ENCODE results near the gene NPPA.

NPPA gene

DNA sequence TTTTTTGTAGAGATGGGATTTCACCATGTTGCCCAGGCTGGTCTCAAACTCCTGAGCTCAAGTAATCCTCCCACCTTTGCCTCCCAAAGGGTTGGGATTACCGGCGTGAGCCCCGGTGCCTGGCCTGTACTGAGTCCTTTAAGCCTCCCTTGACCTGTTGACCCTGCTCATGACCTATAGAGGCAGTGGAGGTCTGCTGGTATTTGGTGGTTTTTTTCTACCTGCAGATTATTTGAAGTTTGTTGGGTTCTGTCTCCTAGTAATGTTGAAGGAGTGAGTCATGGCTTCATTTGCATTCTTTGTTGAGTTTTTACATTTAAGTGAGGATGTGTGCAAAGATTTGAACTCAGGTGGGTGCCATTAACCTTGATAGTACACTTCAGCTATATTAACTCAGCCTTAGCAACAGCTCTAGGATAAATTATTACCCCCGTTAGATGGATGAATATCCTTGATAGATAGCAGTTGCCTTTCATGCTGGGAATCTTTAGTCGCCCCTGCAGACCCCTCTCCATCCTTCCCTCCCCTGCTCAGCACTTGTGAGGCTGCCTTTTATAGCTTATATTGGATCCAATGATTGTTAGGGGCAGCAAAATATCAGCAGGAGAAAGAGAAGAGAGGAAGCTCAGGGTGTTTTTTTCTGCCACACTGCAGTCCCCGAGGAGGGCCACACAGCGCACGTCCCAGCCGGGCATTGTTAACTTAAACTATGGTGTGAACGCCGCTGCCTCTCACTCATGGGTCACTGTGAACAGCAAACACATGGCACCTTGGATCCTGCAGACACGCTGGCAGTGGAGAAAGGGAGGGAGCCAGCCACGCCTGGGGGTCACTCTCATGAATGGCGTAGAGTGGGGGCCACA is 26.0 kb upstream of the NPPA start:
- no peak for DNase-seq

GRCh38 chr1:11872545-11872944 is 25.0 kb upstream of the NPPA start:
- no peak for DNase-seq

- no peak for DNase-seq
Measured at GRCh38 chr1:11869650-11870207, 22.1 kb upstream of the NPPA start.

GRCh38 chr1:11869104-11869503 is 21.5 kb upstream of the NPPA start:
- no peak for DNase-seq

- DNase-seq: no peak
Measured at GRCh38 chr1:11868331-11868980, 20.9 kb upstream of the NPPA start.

DNA sequence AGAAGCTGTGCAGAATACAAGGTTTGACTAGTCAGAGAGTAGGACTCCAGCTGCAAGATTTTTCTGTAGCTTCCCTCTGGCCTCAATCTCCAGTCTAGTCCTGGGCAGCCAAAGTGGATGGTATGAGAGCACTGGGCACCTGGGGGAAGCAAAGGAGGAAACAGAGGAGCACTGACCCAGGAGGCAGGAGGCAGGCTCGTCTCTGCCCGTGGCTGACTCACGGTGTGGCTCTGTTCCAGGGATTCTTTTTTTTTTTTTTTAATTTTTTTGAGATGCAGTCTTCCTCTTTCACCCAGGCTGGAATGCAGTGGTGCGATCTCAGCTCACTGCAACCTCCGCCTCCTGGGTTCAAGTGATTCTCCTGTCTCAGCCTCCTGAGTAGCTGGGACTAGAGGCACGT is 15.3 kb upstream of the NPPA start:
- no peak for DNase-seq

DNA sequence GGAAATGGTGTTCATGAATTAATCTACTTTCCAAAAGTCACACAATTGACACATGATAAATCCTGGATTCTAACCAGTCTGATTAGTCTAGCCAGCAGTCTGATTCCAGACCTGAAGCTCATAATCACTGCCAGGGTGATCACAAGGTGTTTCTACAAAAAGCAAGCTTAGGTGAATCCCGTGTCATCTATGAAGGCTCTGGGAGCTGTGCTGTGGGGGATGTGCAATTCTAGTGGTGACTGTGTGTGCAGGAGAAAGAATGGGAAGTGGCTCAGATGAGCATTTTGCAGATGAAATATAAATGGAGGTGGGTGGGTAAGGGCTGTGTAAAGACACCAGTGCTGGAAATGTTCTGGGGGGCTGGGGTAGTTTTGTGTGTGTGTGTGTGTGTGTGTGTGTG is 13.0 kb upstream of the NPPA start:
- DNase-seq: no peak

DNA sequence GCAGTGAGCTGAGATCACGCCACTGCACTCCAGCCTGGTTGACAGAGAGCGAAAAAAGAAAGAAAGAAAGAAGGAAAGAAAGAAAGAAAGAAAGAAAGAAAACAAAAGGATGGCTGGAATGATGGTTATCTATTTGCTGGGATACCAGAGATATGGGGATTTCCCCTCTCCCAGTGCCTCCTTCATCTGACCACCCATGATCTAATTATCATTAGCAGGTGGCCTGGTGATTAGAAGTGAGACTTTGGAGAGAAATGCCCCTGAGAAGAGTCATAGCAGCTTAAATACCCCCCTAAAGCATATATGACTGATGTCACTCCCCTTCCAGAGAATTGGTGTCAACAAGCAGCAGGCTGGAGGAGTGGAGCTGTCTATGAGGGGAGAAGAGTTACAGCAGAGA is 12.5 kb upstream of the NPPA start:
- no peak for DNase-seq

GRCh38 chr1:11858968-11859871 is 11.6 kb upstream of the NPPA start:
- DNase-seq: peak; percentile 85

DNA sequence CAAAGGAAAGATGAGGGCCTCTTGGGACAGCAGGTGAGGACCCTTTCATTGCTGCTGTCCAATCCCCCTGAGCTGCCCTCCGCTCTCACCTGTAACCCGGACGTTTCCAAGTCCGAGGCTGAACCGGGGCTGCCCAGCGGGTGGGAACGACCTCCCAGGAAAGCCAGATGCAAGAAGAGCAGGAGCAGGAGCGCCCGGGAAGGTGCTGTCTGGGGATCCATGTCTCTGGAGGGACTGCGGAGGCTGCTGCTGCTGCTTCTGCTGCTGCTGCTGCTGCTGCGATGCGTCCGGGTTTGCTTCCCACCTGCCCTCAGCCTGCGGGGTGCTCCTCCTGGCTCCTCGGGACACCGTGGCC is 11.0 kb upstream of the NPPA start, which contains the start of gene NPPB:
Gene NPPB (minus strand): TSS at position 333 of the 355 bp plus-strand sequence. CDS start 112 bp downstream, at position 221.
- DNase-seq: no peak

DNA sequence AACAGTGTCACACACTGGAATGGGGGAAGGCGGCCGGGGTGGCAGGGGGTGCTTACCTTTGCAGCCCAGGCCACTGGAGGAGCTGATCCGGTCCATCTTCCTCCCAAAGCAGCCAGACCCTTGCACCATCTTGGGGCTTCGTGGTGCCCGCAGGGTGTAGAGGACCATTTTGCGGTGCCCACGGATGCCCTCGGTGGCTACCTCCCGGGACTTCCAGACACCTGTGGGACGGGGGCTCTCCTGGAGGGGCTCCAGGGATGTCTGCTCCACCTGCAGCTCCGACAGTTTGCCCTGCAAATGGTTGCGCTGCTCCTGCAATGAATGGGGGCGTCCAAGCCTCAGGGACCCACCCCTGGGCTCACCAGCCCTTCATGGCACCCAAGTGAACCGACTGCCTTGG is 10.6 kb upstream of the NPPA start:
- DNase-seq: no peak

DNA sequence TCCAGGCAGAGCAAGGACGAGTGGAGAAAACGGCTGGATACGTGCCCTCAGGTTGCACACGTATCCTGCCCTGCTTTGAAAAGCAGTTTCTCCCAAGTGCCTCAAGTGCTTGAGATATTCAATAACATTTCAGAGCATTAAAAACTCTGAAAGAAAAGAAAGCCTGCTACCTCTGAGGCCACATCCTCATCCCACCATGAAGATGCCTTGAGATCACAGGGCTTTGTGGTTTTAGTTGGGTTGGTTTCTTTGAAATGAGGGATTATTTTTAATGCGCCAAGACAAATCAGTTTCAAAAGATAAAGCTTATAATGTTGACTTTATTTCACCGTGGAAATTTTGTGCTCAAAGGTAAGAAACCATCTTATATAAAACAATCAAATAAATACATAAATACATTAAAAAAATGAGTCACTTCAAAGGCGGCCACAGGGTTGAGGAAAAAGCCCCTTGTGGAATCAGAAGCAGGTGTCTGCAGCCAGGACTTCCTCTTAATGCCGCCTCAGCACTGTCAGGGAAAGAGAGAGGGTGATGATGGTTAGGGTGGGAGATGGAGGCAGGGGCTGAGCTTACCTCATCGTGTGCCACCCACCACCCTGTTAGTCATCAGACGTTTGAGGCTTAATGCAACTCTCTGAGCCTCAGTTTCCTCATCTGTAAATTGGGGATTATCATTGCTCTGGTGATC is 9.7 kb upstream of the NPPA start:
- no peak for DNase-seq

DNA sequence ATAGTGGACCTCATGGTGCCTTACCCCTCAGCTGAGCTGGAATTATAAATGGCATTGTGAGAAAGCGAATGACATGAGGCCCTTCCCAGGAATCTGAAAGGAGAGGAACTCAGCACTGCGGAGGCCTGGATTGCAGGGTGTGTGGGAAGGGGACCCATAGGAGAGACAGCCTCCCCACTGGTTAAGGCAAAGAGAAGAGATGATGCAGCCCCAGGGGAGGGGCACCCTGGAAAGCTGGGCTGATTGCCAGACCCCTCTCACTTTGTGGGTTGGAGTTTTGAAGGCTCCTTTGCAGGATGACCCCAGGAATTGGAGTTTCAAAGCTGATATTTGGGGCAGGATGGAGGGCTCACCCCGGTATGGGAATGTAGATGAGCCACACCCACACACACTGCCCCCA is 9.1 kb upstream of the NPPA start:
- no peak for DNase-seq

DNA sequence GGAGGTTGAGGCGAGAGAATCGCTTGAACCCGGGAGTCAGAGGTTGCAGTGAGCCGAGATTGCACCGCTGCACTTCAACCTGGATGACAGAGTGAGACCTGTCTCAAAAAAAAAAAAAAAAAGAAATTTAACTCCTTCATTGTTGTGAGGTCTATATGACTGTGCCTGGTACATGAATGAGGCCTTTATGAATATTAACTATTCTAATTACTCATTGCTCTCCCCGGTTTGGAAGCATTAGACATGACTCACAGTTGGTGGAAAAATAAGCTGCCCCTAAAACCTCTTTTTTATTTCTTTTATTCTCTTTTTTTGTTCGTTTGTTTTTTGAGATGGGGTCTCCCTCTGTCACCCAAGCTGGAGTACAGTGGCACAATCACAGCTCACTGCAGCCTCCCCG is 7.8 kb upstream of the NPPA start:
- DNase-seq: no peak

DNA sequence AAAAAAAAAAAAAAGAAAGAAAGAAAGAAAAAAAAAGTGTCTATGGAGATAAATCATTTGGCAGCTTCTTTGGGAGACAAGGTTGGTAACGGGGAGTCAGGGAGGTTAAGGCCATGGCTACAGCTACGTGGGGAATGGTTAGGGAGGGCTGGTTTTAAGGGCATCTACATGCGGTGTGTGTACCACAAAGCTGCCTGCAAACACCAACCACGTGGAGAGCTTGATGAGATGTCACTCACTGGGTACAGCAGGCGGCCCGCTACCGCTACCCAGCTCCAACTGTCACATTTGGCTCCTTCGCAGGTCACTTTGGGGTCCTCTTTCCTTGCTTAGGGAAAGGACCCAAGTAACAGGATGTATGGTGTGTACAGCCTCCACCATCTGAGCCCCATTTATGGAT is 6.9 kb upstream of the NPPA start:
- DNase-seq: no peak

GRCh38 chr1:11851180-11851579 is 3.6 kb upstream of the NPPA start:
- DNase-seq: peak; percentile 70

DNA sequence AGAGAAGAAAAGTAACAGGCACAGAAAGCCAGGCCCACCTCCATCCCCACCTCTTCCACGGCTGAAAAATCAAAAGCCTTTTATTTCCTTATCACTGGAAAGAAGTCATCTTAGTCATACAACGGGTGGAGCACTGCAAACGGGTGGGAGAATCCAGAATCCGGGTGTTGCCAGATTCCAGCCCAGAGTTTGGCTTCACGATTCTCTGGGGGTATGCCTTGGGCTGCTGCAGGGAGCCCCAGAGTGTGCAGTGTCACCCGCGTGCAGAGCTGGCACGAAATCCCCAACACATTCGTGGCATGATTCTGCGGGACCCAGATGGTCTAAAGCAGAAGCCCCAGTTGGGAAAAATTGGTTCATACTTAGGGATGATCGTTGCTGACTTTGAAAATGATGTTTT is 2.6 kb upstream of the NPPA start:
- DNase-seq: no peak

DNA sequence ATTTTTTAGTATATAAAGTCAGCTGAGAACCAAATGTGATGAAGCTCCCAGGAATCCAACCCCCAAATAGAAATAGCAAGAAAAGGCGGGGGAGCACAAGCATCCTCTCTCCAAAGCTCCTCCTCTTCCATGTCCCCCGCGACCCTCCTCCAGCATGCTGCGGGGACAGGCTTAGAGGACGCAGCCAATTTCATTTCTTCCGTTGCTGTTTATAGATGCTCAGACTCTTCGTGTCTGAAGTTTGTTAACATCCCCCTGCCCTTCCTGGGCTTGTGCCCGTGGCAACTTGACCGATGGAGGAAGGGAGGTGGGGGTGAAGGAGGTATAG is 754 bp upstream of the NPPA start:
- no peak for DNase-seq

DNA sequence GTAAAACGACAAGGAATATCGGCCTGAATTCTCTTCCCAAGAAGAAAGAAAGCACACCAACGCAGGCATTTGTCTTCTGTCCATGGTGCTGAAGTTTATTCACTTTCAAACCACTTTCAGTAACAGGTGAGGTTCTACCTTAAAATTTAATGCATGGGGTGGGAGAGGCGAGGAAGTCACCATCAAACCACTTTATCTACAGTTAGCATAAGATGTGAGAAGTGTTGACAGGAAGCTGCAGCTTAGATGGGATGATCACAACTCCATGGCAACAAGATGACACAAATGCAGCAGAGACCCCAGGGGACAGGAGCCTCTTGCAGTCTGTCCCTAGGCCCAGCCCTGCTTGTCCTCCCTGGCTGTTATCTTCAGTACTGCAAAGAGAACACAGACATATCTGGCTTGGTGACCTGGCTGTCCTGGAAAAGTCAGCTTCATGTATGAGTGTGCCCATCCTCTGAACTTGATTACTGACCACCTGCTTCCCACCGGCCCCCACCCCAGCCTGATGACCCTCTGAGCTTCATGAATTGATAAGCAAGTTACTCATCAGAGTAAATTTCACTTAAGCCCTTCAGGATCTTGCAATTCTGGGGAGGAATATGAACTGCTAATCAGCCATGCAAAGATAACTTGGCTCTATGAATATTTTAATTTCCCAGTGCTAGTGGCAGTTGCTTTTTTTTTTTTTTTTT is 1.8 kb downstream of the NPPA start:
- DNase-seq: peak; percentile 81

DNA sequence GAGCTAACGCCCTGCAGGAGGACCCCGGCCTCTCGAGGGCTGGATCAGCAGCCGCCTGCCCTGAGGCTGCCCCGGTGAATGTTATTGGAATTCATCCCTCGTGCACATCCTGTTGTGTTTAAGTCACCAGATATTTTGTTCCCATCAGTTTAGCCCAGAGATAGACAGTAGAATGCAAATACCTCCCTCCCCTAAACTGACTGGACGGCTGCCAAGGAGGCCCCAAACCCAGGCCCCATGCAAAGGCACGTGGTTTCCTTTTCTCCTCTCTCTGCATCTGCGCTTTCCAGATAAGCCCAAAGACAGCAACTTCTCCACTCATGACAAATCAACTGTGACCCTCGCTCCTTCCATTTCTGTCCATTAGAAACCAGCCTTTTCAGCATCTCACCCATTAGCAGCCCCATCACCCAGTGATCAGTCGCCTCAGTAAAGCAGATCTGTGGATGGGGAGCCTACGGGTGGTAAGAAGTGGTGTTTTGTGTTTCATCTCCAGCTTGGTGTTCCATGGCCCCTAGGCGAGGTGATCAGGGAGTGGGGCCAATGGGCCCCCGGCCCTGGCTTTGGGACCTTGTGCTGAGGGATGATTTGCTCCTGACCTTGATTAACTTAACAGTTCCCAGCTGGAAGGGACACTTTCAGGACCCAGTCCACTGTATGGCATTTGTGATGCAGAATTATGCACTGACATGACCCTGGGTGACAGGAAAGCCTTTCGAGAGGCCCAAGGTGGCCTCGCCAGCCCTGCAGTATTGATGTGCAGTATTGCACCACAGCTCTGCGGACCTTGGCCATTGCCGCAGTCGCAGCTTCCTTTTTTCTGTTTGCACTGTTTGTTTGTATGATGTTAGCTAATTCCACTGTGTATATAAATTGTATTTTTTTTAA is 5.2 kb downstream of the NPPA start:
- peak; percentile 100 for DNase-seq

Measured in hematopoietic multipotent progenitor cell treated with erythropoietin and hydrocortisone succinate and interleukin-3 and kit ligand, for 6 days (in vitro differentiated cells).